Calu3 (cell line): ENCODE data around the gene ZNF689. TPM values are rescaled to one million over a fixed set of nuclear protein-coding genes. Genes with fewer than 3 reads are reported as not detected.

Experiments used
- BruUV-seq: library from RNA; stranded (reverse); fragments of 400-500 nt; replicated peaks from 2 replicates; lab custom pipeline; 2021; lab: Mats Ljungman, UMichigan
- CTCF ChIA-PET: fragments of 300-600 bp; sonication (Branson Sonifier 250); formaldehyde crosslinking; loops from one replicate; lab custom pipeline; 2022; ENCODE audit warnings: antibody characterized with exemption; lab: Charles Lee
- DNase-seq: peaks from one replicate; pipeline ENCODE4 v3.0.0; 2022
- H3K27ac Mint-ChIP-seq: one replicate; pipeline ENCODE4 v1.8.0; 2022; ENCODE audit warnings: mixed read lengths; ENCODE audit not compliant: unreplicated experiment
- H3K27me3 Mint-ChIP-seq: one replicate; pipeline ENCODE4 v1.8.0; 2022; ENCODE audit warnings: mixed read lengths; ENCODE audit not compliant: unreplicated experiment
- H3K36me3 Mint-ChIP-seq: one replicate; pipeline ENCODE4 v1.8.0; 2022; ENCODE audit warnings: mild to moderate bottlenecking, moderate library complexity, mixed read lengths; ENCODE audit not compliant: insufficient read depth, unreplicated experiment
- H3K4me1 Mint-ChIP-seq: one replicate; pipeline ENCODE4 v1.8.0; 2022; ENCODE audit warnings: mild to moderate bottlenecking, low read depth, mixed read lengths; ENCODE audit not compliant: unreplicated experiment
- H3K4me3 Mint-ChIP-seq: one replicate; pipeline ENCODE4 v1.8.0; 2022; ENCODE audit warnings: mild to moderate bottlenecking, low read depth, moderate library complexity, mixed read lengths; ENCODE audit not compliant: unreplicated experiment
- H3K9me3 Mint-ChIP-seq: one replicate; pipeline ENCODE4 v1.8.0; 2022; ENCODE audit warnings: low read depth, mixed read lengths; ENCODE audit not compliant: unreplicated experiment
- CTCF ChIP-seq: fragments of 200-600 bp; IDR thresholded peaks from one replicate; pipeline ENCODE4 v1.8.0; 2022; ENCODE audit warnings: antibody characterized with exemption; ENCODE audit not compliant: unreplicated experiment
- intact Hi-C: fragments of 100-400 bp; cut with micrococcal nuclease; formaldehyde crosslinking; loops from one replicate; pipeline ENCODE4 v1.10.0; 2022; ENCODE audit not compliant: unreplicated experiment
- total RNA-seq: library from RNA; stranded (reverse); gene quantifications from 2 replicates; pipeline ENCODE4 v1.2.3, GENCODE V29; 2022

ZNF689 gene
- total RNA-seq, 1 experiment from 2014 or later = 10.4 TPM

GRCh38 chr16:30628628-30629540 is 18.7 kb upstream of the ZNF689 start:
- intact Hi-C loops = loop anchor here (1.0 to 5.0 kb wide), 3 partner anchors 57 to 587 kb away; partner anchors contain the start of genes DCTPP1 and ZNF688
- Mint-ChIP-seq H3K9me3 (no peaks in the 10 kb centered on the region), H3K4me3 (no peak overlapping the region), H3K4me1 (peaks cover 14% of the 10 kb centered on the region), H3K27ac (no peak overlapping the region), H3K27me3 (peaks cover 6% of the 10 kb centered on the region), H3K36me3 (peaks cover 2% of the 10 kb centered on the region)
- peak; percentile 93 for TF ChIP-seq CTCF
- CTCF ChIA-PET = interaction anchor here (0.6 to 1.4 kb wide), 7 partner anchors 18 to 233 kb away, joined by 3 to 11 read pairs (median 4); partner anchors contain the start of genes DCTPP1 and PRR14
- BruUV-seq = no TSS peak
- DNase-seq = peak; percentile 93

GRCh38 chr16:30626236-30626635 is 16.0 kb upstream of the ZNF689 start:
- DNase-seq = no peak
- TF ChIP-seq CTCF = no peak
- BruUV-seq = no TSS peak
- no peaks in the 10 kb centered on the region for H3K36me3 Mint-ChIP-seq
- H3K4me3 Mint-ChIP-seq = no peak overlapping the region
- no peak overlapping the region for H3K27ac Mint-ChIP-seq
- H3K4me1 Mint-ChIP-seq = peaks cover 14% of the 10 kb centered on the region
- CTCF ChIA-PET = no interaction called here
- no peaks in the 10 kb centered on the region for H3K9me3 Mint-ChIP-seq
- intact Hi-C loops = loop anchor here (5.0 kb wide), 2 partner anchors 54 to 584 kb away; partner anchors contain the start of gene ZNF688
- H3K27me3 Mint-ChIP-seq = peaks cover 32% of the 10 kb centered on the region

GRCh38 chr16:30623536-30624283 is 13.5 kb upstream of the ZNF689 start:
- CTCF ChIA-PET = interaction anchor here (0.5 to 1.0 kb wide), 2 partner anchors 11 to 189 kb away, joined by 3 to 4 read pairs; no protein-coding TSS in a partner anchor
- intact Hi-C loops = no loop called here
- Mint-ChIP-seq H3K27me3 (peaks cover 45% of the 10 kb centered on the region), H3K4me1 (peaks cover 4% of the 10 kb centered on the region), H3K9me3 (no peaks in the 10 kb centered on the region), H3K27ac (no peak overlapping the region), H3K36me3 (no peaks in the 10 kb centered on the region), H3K4me3 (no peak overlapping the region)
- no peak for TF ChIP-seq CTCF
- DNase-seq = no peak
- BruUV-seq = no TSS peak

- no TSS peak for BruUV-seq
- H3K27ac Mint-ChIP-seq = no peak overlapping the region
- peaks cover 45% of the 10 kb centered on the region for H3K27me3 Mint-ChIP-seq
- no peaks in the 10 kb centered on the region for H3K9me3 Mint-ChIP-seq
- no peak overlapping the region for H3K4me3 Mint-ChIP-seq
- TF ChIP-seq CTCF = no peak
- intact Hi-C loops = no loop called here
- CTCF ChIA-PET = no interaction called here
- H3K4me1 Mint-ChIP-seq = no peaks in the 10 kb centered on the region
- DNase-seq = no peak
- H3K36me3 Mint-ChIP-seq = no peaks in the 10 kb centered on the region
Observed at GRCh38 chr16:30622455-30623032, 12.4 kb upstream of the ZNF689 start.
